ENCODE data around the gene KIAA1549. TPM values are rescaled to one million over a fixed set of nuclear protein-coding genes. Genes with fewer than 3 reads are reported as not detected.
"Not testable (repeated sequence)": the region's sequence is repeated elsewhere in the genome, so short reads cannot be mapped to it uniquely, and the experiment has no call there.

The KIAA1549 gene
- 21.6 TPM for total RNA-seq

DNA sequence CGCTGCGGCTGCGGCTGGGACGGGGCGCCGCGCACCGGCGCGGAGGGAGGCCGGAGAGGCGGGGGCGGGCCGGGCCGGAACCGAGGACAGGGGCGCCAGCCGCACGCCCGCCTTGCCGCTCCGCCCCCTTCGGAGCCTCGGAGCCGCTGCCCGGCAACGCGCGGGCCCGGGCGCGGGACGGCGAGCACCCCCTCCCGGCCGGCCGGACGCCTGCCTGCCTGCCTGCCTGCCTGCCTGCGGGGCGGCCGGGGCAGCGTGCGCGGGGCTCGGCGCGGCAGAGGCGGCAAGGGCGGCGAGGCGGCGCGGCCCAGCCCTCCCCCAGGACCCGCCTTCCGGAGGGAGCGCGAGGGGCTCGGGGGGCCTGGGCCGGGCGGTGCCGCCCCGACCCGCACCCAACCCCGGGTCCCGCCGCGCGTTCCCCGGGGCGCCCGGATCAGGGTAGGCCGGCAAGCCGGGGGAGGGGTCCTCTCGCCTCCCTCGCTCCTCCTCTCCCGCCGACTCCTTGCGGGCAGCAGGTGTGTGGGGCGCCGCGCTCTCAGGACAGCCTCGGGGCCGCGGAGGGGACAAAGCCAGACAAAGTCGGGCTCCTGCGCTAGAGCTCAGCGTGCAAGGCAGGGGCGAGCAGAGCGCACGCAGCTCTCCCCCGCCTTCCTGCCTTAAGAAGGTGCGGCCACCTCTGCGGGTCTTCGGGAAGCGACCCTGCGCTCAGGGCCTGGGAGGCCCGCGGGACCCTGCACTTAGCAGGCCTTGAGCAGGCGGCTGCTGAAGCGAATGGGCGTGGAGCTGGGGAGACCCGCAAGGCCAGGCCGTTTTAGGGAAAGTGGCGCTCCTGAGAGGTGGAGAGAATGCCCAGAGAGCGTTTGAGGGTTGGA lies at the start of gene KIAA1549:
TSS of gene KIAA1549 (minus strand) at position 58 of the 872 bp plus-strand sequence. CDS start 120 bp downstream, outside the sequence.
- FAIRE-seq (no peak), DNase-seq (ENCODE audit: low spot score in 2 of 2) (peak; percentile 81 to 82)

DNA sequence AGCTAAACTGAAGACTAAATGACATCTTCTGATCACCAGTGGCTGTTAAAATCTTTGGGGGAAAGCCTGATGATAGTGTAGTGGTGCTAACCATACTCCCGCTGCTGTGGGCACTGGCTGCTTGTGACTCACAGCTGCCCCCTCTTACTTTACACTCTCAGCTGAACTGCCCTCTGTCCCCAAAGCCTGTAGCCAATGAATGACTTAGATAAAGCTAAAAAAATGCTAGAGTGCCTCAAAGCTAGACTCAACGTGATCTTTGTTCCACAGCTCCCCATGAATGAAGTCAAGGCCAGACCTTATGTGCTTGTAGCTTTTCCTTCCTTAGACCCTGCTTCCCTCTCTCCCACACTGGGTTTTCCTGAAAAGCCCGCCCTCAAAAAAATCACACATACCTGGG lies 48.2 kb upstream of the KIAA1549 start:
- no peak for FAIRE-seq

DNA sequence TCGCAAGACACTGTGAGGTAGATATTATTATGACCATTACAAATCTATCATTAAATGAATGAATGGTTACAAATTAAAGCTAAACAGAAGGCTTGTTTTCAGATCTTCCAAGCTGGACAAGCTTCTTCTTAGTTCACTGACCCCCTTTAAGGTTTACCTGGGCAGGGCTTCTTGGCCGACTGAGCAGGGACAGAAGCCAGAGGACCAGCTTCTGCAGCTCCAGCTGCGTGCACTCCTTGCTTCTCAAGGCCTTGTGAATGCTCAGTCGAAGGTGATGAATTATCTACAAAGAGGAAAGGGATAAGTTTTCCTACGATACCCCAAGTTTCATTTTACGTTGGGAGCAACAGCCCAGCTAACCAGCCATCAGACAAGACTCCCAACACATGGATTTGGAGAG lies 45.4 kb upstream of the KIAA1549 start:
- FAIRE-seq (no peak), DNase-seq (ENCODE audit: low spot score in 2 of 2) (no peak)

More for the DNA sequence above, 48.2 kb upstream of the KIAA1549 start:
- no peak for DNase-seq (ENCODE audit: low spot score in 2 of 2)

- not testable (repeated sequence) for DNase-seq (ENCODE audit: low spot score in 2 of 2); FAIRE-seq
Measured at GRCh38 chr7:139025861-139026260, 44.7 kb upstream of the KIAA1549 start.

DNA sequence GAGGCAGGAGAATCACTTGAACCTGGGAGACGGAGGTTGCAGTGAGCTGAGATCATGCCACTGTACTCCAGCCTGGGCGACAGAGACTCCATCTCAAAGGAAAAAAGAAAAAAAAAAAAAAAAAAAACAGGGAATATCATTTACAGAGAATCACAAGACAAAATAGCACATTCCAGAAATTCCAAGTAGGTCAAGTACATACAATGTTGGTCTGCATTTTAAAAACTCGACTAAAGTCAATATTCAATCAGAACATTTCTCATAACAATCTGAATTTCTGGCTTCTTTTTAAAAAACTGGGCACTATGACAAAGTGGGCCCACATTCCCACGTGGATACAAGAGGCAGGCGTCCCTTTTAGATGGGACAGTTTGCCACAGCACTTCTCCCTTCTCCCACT lies 41.9 kb upstream of the KIAA1549 start:
- DNase-seq (ENCODE audit: low spot score in 2 of 2) (no peak), FAIRE-seq (no peak)

DNA sequence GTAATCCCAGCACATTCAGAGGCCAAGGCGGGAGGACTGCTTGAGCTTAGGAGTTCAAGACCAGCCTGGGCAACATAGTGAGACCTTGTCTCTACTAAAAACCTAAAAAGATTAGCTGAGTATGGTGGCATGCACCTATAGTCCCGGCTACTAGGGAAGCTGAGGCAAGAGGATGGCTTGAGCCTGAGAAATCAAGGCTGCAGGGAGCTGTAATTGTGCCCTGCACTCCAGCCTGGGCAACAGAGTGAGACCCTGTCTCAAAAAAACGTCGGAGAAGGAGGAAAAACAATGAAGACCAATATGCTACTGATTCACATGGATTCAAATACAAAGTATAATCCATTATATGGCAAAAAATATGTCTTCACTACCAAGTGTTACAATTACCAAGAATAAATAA lies 41.1 kb upstream of the KIAA1549 start:
- no peak for FAIRE-seq
- DNase-seq (ENCODE audit: low spot score in 2 of 2), result no peak

DNA sequence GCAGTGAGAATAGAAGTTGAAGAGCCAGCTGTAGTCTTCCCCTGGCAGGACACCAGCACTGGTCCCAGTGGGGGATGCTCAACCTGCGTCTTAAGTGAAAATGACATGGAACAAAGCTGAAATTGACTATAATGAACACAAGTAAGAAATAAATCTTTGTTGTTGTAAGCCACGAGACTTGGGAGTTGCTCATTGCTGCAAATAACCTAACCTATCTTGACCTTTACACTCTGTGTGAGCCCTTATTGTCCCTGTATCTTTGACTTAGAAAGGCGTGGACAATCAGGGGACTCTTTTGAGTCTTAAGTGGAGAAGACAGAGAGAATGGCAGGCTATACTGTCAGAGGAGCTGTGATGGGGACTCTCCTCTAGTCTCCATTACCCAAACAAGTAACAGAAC lies 37.7 kb upstream of the KIAA1549 start:
- no peak for DNase-seq (ENCODE audit: low spot score in 2 of 2)
- no peak for FAIRE-seq

GRCh38 chr7:139016931-139017511 lies 35.8 kb upstream of the KIAA1549 start:
- no peak for FAIRE-seq
- DNase-seq (ENCODE audit: low spot score in 2 of 2), result peak; percentile 41 to 72

GRCh38 chr7:139011373-139011772 lies 30.2 kb upstream of the KIAA1549 start:
- no peak for FAIRE-seq
- DNase-seq (ENCODE audit: low spot score in 2 of 2), result no peak

- FAIRE-seq (no peak), DNase-seq (ENCODE audit: low spot score in 2 of 2) (no peak)
Measured at GRCh38 chr7:139004321-139005090, 23.3 kb upstream of the KIAA1549 start.

- no peak for FAIRE-seq
- DNase-seq (ENCODE audit: low spot score in 2 of 2), result no peak
Measured at GRCh38 chr7:138999414-138999813, 18.2 kb upstream of the KIAA1549 start.

DNA sequence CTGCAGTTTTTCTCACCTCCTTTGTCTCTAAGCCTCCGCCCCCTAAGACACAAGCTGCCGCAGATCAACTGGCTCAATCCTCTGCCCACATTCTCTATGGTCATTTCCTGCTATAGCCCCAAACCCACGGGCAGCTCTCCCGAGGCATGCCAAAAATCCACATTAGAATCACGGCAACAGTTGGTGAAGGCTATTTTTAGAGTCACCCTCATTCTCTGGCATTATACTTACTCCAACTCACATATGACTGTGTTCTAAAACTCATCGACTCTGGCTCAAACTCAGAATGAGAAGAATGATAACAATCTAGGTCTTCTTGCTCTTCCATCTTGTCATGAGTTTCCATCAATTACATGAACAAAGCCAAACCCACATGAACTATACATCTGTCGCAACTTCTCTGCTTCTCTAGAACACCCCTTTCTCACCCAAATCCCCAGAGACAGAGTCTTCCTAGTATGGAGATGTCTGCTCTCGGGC lies 10.9 kb upstream of the KIAA1549 start:
- no peak for DNase-seq (ENCODE audit: low spot score in 2 of 2)

GRCh38 chr7:138987686-138988085 lies 6.5 kb upstream of the KIAA1549 start:
- no peak for FAIRE-seq
- DNase-seq (ENCODE audit: low spot score in 2 of 2), result no peak

More for the DNA sequence above, 10.9 kb upstream of the KIAA1549 start:
- no peak for FAIRE-seq

DNA sequence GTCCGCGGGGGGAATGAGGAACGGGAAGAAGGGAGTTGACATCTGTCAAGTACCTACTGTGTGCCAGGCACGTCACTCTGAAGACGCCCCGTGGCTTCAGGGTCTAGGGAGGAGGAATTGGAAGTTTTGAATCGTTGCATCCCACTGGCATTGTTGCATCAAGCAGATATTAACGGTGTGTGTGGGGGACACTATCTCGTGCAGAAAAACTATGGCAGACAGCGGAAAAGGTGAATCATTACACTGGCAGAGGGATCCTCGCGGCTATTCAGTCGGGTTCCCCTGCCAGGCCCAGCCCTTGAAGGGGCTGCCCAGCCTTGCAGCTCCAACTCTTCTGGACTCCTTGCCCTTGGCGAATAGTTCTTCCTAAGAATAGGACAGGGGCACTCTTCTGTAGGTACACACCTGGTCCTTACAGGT lies 1.0 kb upstream of the KIAA1549 start:
- no peak for FAIRE-seq

DNA sequence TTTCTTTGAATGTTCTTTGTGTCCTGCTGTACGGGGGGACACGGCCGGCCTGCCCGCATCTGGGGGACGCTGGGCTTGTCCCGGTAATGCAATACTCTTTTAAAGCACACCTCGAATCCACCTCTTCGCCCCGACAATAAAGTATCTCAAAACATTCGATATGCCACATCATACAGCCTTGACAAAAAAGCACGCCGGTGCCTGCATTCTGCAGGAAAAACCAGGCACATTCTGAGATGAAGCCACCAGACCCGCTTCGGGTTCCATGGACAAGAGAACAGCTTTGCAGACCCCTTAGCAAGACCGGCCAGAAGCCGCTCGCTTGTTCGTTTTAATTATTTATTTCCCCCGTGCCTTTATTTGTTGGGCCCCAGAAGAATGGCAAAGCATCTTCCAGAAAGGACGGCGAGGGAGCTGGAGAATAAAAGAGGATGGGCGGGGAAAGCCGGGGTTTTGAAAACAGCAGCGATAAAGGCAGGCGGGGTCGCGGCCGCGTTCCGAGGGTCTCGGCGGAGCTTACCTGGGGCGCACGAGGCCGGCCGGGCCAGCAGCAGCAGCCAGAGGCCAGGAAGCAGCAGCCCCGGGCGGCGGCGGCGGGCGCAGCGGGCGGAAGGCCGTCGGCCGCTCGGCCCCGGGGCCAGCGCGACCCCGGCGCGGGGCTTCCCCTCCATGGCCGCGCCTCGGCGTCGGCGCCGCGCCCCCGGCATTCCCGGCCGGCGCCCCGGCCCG lies 462 bp downstream of the KIAA1549 start:
- DNase-seq (ENCODE audit: low spot score in 2 of 2), result no peak
- no peak for FAIRE-seq

More for the DNA sequence above, 1.0 kb upstream of the KIAA1549 start:
- DNase-seq (ENCODE audit: low spot score in 2 of 2), result no peak

DNA sequence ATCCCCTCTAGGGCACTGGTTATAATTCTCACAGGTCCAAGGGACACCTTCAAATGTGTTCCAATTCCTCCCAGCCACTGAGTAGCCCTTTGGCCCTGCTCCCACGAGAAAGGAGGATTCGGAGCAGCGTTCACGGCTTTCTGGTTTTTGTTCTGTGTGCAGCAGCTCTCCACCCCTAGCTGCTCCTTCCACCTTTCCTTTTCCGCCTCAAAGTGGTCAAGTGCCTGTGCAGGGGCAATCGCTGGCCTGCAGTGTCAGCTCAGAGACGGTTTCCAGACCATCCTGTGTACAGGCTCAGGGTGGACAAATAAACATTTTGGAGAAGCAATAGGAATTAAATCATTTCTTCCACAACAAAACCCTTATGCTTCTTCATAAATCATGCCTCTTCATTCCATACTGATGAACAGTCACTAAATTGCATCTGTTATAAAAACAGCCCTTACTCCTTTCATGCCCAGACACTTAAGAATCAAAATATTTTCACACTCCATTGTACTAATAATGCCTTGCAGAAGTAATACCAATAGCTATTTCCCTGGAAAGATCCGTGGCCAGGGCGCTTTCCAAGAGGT lies 1.1 kb downstream of the KIAA1549 start:
- no peak for FAIRE-seq
- no peak for DNase-seq (ENCODE audit: low spot score in 2 of 2)

- DNase-seq (ENCODE audit: low spot score in 2 of 2) (no peak), FAIRE-seq (no peak)
Measured at GRCh38 chr7:138979226-138979979, 1.8 kb downstream of the KIAA1549 start.

- FAIRE-seq (no peak), DNase-seq (ENCODE audit: low spot score in 2 of 2) (no peak)
Measured at GRCh38 chr7:138978541-138979184, 2.5 kb downstream of the KIAA1549 start.

- FAIRE-seq; DNase-seq (ENCODE audit: low spot score in 2 of 2): not testable (repeated sequence)
Measured at GRCh38 chr7:138976161-138976560, 5.0 kb downstream of the KIAA1549 start.

Measured in frontal cortex (tissue), 4 donors.